NCI-H460 (cell line): Measurements from ENCODE around the gene SRRM2. TPM values are rescaled to one million over a fixed set of nuclear protein-coding genes. Genes with fewer than 3 reads are reported as not detected.

ENCODE experiments used
- DNase-seq: peaks from one replicate; pipeline ENCODE4 v3.0.0-alpha.2; 2016; ENCODE audit warnings: low read depth; ENCODE audit errors: extremely low read depth
- total RNA-seq: library from RNA; depleted of rRNA; stranded (reverse); fragments of >200 nt; shearing (Covaris generic); gene quantifications from 2 replicates; pipeline ENCODE4 v1.2.3, GENCODE V29; 2014

SRRM2 gene
- total RNA-seq, 1 experiment from 2014 or later, result 63.3 TPM

DNA sequence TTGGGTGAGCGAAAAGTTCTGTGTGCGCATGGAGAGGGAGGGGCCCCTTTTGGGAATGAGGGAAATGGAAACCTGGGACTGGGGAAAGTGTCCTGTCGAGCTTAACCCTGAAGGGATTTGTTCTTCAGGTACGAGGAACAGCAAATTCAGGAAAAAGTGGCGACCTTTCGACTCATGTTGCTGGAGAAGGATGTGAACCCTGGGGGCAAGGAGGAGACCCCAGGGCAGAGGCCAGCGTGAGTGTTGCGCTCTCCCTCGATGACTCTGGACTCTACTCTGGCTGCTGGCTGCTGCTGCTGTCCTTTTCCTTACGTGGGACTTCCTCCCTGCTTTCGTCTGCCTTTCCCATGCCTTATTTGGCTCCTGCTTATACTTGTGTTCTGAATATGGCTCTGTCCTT, 4.9 kb downstream of the SRRM2 start:
- DNase-seq, result no peak

DNA sequence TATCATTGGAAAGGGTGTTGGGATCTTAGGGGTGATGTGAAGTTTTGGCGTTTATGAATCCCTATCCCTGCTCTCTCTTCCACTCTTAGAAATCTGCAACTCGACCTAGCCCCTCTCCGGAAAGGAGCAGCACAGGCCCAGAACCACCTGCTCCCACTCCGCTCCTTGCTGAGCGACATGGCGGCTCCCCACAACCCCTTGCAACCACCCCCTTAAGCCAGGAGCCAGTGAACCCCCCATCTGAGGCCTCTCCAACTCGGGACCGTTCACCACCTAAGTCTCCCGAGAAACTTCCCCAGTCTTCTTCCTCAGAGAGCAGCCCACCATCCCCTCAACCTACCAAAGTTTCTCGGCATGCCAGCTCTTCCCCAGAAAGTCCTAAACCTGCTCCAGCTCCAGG, 9.0 kb downstream of the SRRM2 start:
- DNase-seq, result no peak

DNA sequence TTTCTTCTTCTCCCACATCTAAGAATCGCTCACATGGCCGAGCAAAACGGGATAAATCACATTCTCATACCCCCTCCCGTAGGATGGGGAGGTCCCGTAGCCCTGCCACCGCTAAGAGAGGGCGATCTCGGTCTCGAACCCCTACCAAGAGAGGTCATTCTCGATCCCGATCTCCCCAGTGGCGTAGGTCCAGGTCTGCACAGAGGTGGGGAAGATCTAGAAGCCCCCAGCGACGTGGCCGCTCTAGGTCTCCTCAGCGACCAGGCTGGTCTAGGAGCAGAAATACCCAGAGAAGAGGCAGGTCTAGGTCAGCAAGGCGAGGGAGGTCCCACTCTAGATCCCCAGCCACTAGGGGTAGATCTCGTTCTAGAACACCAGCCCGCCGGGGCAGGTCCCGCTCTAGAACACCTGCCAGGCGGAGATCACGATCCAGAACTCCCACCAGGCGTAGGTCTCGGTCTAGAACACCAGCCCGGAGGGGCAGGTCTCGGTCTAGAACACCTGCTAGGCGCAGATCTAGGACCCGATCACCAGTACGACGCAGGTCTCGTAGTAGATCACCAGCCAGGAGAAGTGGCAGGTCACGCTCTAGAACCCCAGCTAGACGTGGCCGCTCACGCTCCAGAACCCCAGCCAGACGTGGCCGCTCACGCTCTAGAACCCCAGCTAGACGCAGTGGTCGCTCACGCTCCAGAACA, 9.6 kb downstream of the SRRM2 start:
- DNase-seq, result no peak

DNA sequence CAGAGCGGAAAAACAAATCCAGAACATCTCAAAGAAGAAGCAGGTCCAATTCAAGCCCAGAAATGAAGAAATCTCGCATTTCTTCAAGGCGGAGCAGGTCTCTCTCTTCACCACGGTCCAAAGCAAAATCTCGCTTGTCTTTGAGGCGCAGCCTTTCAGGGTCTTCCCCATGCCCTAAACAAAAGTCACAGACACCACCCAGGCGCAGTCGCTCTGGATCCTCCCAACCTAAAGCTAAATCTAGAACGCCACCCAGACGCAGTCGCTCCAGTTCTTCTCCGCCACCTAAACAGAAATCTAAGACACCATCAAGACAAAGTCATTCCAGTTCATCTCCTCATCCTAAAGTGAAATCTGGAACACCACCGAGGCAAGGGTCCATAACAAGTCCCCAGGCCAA, 10.3 kb downstream of the SRRM2 start:
- DNase-seq, result no peak

DNA sequence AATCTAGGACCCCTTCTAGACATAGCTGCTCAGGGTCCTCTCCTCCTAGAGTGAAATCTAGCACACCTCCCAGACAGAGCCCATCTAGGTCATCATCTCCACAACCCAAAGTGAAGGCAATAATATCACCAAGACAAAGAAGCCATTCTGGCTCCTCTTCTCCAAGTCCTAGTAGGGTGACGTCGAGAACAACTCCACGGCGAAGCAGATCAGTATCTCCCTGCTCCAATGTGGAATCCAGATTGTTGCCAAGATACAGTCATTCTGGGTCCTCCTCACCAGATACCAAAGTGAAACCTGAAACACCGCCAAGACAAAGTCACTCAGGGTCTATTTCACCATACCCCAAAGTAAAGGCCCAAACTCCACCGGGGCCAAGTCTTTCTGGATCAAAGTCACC, 10.7 kb downstream of the SRRM2 start:
- no peak for DNase-seq

DNA sequence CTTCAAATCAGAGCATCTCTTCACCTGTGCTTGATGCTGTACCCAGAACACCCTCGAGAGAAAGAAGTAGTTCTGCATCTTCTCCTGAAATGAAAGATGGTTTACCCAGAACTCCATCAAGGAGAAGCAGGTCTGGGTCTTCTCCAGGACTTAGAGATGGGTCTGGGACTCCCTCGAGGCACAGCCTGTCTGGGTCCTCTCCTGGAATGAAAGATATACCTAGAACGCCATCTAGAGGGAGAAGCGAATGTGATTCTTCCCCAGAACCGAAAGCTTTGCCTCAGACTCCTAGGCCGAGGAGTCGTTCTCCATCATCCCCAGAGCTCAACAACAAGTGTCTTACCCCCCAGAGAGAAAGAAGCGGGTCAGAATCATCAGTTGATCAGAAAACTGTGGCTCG, 12.3 kb downstream of the SRRM2 start:
- no peak for DNase-seq

DNA sequence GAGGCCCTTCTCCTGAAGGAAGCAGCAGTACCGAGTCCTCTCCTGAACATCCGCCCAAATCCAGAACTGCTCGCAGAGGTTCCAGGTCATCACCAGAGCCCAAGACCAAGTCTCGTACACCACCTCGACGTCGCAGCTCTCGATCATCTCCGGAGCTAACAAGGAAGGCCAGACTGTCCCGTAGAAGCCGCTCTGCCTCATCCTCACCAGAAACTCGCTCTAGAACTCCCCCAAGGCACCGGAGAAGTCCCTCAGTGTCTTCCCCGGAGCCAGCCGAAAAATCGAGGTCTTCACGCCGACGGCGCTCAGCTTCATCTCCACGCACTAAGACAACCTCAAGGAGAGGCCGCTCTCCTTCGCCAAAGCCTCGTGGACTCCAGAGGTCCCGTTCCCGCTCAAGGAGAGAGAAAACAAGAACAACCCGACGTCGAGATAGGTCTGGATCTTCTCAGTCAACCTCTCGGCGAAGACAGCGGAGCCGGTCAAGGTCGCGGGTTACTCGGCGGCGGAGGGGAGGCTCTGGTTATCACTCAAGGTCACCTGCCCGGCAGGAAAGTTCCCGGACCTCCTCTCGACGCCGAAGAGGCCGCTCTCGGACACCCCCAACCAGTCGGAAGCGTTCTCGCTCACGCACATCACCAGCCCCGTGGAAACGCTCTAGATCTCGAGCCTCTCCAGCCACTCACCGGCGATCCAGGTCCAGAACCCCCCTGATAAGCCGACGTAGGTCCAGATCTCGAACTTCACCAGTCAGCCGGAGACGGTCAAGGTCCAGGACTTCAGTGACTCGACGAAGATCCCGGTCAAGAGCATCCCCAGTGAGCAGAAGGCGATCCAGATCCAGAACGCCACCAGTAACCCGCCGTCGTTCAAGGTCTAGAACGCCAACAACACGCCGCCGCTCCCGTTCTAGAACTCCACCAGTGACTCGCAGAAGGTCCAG, 13.3 kb downstream of the SRRM2 start:
- DNase-seq, result no peak

DNA sequence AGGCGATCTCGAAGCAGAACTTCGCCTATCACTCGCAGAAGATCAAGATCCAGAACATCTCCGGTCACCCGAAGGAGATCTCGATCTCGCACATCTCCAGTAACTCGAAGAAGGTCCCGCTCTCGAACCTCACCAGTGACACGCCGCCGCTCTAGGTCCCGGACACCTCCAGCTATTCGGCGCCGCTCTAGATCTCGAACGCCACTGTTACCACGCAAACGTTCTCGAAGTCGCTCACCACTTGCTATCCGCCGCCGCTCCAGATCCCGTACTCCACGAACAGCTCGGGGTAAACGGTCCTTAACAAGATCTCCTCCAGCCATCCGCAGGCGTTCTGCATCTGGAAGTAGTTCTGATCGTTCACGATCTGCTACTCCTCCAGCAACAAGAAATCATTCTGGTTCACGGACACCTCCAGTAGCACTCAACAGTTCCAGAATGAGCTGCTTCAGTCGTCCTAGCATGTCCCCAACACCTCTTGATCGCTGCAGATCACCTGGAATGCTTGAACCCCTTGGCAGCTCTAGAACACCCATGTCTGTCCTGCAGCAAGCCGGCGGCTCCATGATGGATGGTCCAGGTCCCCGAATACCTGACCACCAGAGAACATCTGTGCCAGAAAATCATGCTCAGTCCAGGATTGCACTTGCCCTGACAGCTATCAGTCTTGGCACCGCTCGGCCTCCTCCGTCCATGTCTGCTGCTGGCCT, 14.1 kb downstream of the SRRM2 start:
- DNase-seq, result no peak

DNA sequence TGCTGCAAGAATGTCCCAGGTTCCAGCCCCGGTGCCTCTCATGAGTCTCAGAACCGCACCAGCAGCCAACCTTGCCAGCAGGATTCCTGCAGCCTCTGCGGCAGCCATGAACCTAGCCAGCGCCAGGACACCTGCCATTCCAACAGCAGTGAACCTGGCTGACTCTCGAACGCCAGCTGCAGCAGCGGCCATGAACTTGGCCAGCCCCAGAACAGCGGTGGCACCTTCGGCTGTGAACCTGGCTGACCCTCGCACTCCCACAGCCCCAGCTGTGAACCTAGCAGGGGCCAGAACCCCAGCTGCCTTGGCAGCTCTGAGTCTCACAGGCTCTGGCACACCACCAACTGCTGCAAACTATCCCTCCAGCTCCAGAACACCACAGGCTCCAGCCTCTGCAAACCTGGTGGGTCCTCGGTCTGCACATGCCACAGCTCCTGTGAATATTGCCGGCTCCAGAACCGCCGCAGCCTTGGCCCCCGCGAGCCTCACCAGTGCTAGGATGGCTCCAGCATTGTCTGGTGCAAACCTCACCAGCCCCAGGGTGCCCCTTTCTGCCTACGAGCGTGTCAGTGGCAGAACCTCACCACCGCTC, 14.8 kb downstream of the SRRM2 start:
- DNase-seq, result no peak

DNA sequence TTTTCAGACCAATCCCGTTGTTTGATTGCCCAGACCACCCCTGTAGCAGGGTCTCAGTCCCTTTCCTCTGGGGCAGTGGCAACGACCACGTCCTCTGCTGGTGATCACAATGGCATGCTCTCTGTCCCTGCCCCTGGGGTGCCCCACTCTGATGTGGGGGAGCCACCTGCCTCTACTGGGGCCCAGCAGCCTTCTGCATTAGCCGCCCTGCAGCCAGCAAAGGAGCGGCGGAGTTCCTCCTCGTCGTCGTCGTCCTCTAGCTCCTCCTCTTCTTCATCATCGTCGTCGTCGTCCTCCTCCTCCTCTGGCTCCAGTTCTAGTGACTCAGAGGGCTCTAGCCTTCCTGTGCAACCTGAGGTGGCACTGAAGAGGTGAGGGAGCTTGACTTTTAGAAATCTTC, 15.5 kb downstream of the SRRM2 start:
- no peak for DNase-seq

DNA sequence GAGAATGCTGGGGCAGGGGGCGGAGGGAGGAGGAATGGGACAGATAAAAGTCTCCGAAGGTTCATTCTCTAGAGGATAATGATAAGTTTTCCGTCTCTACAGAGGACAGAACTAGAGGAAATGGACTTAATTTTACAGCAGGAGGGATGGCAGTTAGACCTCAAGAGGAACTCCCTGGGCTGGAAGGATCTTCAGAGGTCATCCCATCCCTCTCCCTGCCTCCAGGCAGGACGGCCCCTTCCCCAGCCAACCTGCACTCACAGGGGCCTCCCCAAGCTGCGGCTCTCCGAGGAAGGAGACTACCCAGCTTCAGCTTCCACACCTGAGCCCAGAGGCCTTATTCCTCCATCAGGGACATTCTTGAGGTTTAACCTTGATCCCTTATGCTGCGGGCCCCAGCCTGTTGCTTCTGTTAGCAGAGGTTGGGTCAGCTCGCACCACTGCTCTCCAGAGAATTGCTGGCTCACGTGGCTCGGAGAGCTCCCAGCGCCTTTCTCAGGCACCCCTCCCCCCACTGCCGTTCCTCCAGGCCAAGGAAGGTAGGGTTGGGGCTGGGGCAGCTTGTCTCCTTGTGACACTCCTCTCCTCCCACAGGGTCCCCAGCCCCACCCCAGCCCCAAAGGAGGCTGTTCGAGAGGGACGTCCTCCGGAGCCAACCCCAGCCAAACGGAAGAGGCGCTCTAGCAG, 16.1 kb downstream of the SRRM2 start:
- no peak for DNase-seq

DNA sequence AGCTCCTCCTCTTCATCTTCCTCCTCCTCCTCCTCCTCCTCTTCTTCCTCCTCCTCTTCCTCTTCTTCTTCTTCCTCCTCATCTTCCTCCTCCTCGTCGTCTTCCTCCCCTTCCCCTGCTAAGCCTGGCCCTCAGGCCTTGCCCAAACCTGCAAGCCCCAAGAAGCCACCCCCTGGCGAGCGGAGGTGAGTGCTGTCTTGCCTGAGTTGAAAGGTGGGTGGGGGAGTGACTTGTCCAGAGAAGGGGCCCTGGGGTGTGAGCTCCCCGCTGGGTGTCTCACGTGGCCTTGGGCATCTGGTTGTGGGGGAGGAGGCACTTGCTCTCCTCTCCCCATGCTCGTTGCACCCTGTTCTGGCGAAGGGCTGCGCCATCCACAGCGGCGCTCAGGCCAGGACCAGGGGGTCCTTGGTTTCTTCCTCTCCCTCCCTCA, 16.7 kb downstream of the SRRM2 start:
- DNase-seq, result no peak

DNA sequence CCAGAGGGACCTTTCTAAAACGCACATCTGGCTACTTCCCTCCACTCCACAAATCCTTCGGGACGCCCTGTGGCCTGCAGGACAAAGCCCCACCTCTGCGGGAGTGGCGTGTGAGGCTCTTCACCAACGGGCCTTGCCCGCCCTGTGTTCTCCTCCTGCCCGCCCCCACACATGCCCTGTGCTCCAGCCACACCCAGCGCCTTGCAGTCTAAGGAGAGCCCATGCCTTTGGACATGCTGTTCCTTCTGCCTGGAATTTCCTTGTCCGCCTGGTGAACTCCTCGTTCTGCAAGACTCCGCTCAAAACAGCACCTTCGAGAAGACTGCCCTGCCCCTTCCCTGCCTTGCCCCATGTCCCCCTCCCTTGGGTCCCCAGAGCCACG, 17.2 kb downstream of the SRRM2 start:
- no peak for DNase-seq

DNA sequence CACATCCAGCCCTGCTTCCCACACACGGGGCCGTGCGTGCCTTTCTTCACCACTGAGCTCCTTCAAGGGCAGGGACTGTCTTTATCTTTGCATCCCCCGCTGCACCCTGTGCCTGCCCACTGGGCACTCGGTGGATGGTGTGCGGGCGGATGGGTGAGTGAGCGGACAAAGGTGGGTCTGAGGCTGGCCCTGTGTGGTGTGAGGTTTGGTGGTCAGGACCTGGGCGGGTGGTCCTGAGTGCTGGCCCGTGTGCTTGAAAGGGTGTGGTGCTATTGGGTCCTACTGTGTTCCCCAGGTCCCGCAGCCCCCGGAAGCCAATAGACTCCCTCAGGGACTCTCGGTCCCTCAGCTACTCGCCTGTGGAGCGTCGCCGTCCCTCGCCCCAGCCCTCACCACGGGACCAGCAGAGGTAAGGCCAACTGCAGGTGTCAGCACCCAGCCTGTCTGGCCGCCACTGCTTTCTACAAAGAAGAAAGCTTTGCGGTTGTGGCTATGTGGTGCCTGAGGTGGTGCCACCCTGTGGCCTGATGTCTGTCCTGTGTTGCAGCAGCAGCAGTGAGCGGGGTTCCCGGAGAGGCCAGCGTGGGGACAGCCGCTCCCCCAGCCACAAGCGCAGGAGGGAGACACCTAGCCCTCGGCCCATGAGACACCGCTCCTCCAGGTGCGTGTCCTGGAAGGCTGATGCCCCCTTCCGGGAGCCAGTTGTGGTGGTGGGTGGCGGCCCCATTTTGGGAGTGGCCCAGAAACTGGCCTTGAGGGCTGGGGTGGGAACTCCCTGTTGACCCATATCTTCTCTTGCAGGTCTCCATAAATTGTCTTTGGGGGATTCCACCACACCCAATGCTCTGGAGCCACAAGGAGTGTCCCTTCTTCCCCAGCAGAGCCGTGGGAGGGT, 17.9 kb downstream of the SRRM2 start:
- no peak for DNase-seq

DNA sequence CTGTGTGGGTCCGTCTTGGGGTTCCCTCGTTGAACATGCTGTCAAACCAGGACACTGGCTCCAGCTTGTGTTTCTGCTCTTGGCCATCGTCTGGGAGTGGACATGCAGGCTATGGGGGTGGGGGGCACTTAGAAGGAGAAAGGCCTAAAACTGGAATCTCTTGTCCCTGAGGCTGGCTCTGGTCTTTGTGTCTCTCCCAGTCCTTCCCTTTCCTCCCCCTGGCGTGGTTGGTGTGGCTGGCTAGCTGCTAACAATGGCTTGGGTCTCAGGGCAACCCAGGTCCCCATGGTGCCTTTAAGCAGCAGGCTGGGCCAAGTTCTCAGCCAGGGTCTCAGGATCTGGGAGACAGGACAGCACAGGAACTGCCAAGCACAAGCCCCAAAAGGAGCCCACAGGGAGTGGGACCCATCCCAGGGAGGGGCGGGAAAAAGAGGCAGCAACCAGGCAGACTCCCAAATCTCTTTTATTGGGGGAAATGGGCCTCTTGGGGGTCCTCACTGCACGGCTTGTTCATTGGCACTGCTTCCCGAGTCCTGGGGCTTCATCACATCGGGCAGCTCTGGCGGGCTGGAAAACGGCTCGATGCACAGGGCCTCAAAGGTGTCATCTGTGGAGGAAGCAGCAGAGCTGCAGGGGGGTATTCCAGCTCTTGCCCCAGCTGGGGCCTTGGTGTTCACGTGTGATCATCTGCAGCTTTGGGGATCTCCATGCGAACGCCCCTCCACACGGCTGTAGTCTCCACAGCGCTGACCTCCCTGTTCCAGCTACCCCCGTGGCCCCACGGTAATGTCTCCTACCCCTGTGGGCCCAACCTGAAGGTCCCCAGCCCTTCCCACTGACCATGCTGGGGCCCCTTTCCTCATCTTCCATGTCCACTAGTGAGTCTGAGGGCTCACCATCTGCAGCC, 19.3 kb downstream of the SRRM2 start:
- DNase-seq, result no peak

DNA sequence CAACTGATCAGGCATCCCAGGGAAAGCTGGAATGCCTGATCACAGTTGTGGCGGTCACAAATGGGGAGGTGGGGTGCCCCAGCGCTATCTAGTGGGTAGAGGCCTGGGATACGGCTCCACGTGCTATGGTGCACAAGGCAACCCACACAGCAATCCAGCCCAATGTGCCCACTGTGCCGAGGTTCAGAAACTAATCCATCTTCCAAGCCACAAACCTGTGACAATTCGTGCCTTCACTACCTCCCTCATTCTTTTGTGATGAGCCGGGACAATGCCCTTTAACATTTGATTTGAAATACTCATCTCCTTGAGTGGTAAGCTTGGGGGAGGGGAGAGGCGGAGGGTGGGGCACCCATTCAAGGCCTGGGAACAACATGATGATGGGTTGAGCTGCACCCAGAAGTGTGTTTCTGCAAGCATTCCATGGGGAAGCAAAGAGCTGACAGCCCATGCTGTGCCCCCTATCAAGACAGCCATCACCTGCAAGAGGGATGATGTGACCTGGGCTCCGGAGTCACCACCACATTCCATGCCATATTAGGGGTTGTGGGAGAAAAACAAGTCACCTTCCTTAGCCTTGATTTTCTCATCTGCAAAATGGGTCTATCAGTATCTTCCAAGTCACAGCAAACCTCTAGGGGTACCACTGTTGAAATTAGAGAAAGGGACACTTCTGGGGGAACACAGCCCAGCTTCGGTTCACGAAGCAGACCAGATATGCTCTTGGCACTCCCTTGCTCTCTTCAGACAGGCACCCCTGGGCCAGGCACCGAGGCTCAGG, 20.9 kb downstream of the SRRM2 start:
- DNase-seq, result no peak

DNA sequence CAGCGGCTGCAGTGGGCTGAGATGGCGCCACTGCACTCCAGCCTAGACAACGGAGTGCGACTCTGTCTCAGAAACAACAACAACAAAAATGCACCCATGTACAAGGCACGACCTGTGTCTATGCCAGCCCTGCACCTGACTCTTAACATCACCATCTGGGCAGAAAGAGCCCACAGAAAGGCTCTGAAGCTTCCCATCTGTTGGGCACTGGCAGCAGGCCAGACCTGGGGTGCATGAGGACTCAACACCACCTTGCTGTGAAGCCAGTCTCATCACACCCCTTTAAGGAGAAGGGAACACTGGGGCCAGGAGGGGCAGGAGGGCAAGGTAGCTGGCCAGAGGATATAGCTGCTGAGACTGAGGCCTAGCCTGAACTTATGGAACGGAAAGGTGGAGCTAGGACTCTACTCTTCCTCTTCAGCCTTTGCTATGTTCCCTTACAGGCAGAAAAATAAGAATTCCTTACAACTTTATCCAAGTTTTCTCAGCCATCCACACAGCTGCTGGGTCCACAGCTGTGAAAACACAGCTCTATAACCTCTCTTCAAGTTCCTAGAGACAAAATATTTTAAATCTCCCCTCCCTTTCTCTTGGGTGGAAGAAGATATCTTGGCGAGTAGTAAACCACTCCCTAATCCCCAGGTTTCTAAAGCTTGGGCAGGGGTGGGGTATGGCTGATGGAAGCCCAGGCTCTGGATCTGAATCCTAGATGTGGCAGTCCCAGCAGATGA, 21.9 kb downstream of the SRRM2 start:
- DNase-seq, result no peak
